Medulla oblongata (tissue), 1 donor: ENCODE measurements around the gene LHFPL3.
"Not testable (repeated sequence)": the region's sequence is repeated elsewhere in the genome, so short reads cannot be mapped to it uniquely, and the experiment has no call there.

ENCODE experiments used
- DNase-seq: peaks from one replicate; pipeline ENCODE4 v3.0.0-alpha.2; 2015; ENCODE audit errors: extremely low spot score

The LHFPL3 gene

GRCh38 chr7:104695563-104695962, 367.2 kb downstream of the LHFPL3 start:
- no peak for DNase-seq

- DNase-seq, result no peak
Measured at GRCh38 chr7:104700336-104700735, 371.9 kb downstream of the LHFPL3 start.

GRCh38 chr7:104721027-104721426, 392.6 kb downstream of the LHFPL3 start:
- DNase-seq, result not testable (repeated sequence)

- no peak for DNase-seq
Measured at GRCh38 chr7:104723001-104723400, 394.6 kb downstream of the LHFPL3 start.

GRCh38 chr7:104758504-104758903, 430.1 kb downstream of the LHFPL3 start:
- DNase-seq, result no peak

- DNase-seq, result no peak
Measured at GRCh38 chr7:104761892-104762291, 433.5 kb downstream of the LHFPL3 start.

- no peak for DNase-seq
Measured at GRCh38 chr7:104767113-104767512, 438.7 kb downstream of the LHFPL3 start.

- peak; percentile 49 for DNase-seq
Measured at GRCh38 chr7:104767826-104768536, 439.6 kb downstream of the LHFPL3 start.

GRCh38 chr7:104772405-104773345, 444.3 kb downstream of the LHFPL3 start:
- DNase-seq, result no peak

- no peak for DNase-seq
Measured at GRCh38 chr7:104773796-104774195, 445.4 kb downstream of the LHFPL3 start.

GRCh38 chr7:104775531-104775930, 447.1 kb downstream of the LHFPL3 start:
- no peak for DNase-seq

- DNase-seq, result peak; percentile 82
Measured at GRCh38 chr7:104777301-104777800, 448.9 kb downstream of the LHFPL3 start.

GRCh38 chr7:104779888-104780287, 451.5 kb downstream of the LHFPL3 start:
- DNase-seq, result no peak

- DNase-seq, result no peak
Measured at GRCh38 chr7:104784686-104785085, 456.3 kb downstream of the LHFPL3 start.

- no peak for DNase-seq
Measured at GRCh38 chr7:104789780-104790179, 461.4 kb downstream of the LHFPL3 start.

GRCh38 chr7:104790440-104790839, 462.0 kb downstream of the LHFPL3 start:
- no peak for DNase-seq

- peak; percentile 79 for DNase-seq
Measured at GRCh38 chr7:104791080-104791479, 462.7 kb downstream of the LHFPL3 start.

GRCh38 chr7:104793066-104793465, 464.7 kb downstream of the LHFPL3 start:
- DNase-seq, result no peak

GRCh38 chr7:104794154-104794553, 465.8 kb downstream of the LHFPL3 start:
- DNase-seq, result no peak

- no peak for DNase-seq
Measured at GRCh38 chr7:104794589-104794988, 466.2 kb downstream of the LHFPL3 start.

GRCh38 chr7:104795086-104795485, 466.7 kb downstream of the LHFPL3 start:
- peak; percentile 87 for DNase-seq

GRCh38 chr7:104795616-104796398, 467.4 kb downstream of the LHFPL3 start:
- no peak for DNase-seq
